Raji (cell line): Measurements from ENCODE around the gene TOP3A.

ENCODE experiments used
- POLR2A ChIP-seq: IDR thresholded peaks from 2 replicates; pipeline ENCODE4 v1.6.1; 2011; ENCODE audit warnings: low read depth, low read length, control low read depth; ENCODE audit not compliant: insufficient read depth

TOP3A gene

DNA sequence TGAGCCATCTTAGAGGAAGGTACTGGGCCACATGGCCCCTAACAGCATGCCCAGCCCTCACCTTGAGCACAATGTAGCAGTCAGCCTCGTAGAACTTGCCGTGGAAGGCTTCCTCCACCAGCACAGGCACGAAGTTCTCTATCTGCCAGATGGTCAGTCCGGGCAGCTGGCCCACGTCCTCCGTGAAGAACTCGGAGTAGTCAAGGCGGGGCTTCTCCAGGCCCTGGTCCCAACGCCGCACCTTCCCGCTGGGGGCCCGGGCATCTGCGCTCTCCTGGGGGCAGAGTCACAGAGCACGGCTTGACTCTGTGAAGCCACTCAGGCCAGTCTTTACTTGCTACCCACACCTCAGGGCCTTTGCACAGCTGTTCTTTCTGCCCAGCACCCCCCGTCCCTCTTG is 63.6 kb downstream of the TOP3A start:
- TF ChIP-seq POLR2A, result no peak

DNA sequence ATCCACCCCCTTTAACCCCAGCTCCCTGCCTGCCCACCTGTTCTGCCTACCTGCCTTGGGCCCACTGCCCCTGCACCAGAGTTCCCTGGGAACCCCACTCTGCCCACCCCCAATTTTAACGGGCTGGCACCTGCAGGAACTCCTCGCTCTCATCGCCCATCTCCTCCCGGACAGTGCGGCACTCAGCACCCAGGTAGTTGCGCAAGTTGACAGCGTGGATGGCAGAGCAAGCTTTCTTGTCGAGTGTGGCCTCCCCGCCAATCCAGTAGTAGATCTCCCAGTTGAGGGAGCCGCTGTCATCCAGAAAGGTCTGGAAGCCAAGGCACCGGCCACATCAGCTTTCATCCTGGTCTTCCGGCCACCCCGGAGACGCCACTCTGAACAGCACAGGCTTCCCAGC is 64.1 kb downstream of the TOP3A start:
- no peak for TF ChIP-seq POLR2A

DNA sequence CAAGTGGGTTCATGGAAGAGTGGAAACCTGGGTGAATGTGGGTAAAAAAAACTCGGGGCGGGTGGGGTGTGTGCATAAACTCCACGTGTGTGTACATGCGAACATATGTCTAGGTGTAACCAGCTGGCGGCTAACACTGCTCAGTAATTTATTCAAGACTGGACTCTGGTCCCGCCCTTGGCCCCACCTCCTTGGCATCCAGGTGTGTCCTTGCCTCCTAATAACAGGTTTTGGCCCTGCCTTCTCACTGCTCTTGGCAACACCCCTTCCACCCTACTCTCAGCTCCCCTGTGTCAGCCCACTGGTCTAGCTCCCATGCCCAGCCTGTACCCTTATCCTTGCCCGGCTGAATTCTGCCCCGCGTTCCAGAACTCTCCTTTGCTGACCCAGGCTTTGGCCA is 64.5 kb downstream of the TOP3A start:
- no peak for TF ChIP-seq POLR2A

DNA sequence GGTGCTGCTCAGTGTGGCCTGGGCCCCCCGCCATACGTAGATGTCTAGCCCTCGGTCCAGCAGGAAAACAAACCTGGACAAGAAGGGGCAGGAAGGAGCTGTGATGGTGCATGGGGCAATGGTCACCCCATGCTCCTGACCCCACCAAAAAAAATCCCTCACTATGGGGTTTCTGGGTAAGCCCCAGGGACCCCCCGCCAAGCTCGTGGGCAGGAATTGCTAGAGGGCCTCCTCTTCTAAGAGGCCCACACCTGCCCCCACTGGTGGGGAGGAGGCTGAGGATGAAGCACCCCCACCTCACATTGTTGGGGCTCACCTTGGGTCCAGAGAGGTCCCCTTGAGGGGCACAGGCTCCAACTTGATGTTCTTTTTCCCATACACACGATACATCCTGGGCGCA is 66.0 kb downstream of the TOP3A start:
- TF ChIP-seq POLR2A, result no peak

DNA sequence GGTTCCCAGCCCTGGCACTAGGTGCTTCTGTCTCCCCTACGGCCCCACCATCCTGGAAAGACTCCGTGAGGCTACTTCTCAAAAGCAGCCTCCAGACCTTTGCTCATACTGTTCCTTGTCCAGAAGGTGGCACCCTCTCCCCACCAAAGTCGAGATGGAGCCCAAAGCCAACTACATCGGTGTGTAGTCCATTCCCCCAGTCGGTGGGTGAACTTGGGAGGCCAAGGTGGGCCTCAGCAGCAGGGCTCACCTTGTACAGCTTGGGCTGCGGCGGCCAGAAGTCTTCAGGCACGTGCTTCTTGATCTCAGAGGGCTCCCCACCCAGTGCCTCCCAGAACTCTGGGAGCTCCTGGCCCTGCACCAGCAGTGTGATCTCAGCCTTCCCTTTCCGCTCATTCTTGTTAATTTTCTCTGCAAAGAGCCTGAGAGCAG is 66.5 kb downstream of the TOP3A start:
- no peak for TF ChIP-seq POLR2A

DNA sequence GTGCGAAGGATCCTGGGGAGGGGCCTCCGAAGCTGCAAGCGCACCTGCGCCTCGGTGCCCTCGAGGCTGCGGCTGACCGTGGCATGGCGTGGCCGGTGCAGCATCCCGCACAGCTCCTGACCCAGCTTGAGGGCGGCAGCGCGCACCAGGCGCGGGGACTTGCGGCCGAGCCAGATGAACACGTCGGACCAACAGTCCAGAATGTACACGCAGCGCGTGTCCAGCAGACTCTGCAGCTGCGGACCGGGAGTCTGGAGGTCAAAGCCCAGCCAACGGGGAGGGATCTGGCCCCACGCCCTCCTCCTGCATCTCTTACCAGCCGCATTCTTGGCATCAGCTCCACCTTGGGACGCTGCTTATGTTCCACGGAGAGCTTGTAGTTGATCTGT is 67.2 kb downstream of the TOP3A start:
- no peak for TF ChIP-seq POLR2A

DNA sequence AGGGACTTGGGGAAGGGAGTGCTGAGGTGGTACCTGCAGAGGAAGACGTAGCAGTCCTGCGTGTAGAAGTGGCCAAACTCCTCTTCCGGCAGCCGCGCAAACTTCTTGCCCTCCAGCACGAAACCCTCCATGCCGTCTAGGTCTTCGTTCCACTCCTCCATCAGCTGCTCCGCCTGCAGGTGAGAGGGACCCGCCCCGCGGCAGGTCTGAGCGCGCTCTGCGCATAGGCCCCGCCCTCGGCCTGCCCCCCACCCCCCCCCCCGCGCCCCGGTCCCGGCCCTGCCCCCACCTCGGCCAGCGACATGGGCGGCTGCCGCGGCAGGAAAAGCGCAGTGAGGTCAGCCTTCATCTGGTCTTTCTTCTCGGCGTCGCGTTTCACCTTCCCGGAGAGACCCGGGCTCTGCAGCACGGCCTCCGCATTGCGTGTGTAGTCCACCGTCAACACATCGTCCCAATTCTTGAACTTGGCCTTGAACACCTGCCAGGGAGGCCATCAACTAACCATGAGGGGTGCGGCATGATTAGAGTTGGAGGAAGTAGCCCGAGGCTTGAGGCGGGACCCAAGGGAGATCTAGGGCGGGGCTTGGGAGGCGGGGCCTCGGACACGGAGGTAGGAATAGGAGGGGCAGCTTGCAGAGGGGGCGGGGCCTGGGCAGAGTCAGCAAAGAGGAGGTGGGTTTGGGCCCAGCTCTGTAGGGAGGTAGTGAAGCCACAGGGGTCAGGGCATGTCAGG is 67.7 kb downstream of the TOP3A start:
- TF ChIP-seq POLR2A, result no peak

DNA sequence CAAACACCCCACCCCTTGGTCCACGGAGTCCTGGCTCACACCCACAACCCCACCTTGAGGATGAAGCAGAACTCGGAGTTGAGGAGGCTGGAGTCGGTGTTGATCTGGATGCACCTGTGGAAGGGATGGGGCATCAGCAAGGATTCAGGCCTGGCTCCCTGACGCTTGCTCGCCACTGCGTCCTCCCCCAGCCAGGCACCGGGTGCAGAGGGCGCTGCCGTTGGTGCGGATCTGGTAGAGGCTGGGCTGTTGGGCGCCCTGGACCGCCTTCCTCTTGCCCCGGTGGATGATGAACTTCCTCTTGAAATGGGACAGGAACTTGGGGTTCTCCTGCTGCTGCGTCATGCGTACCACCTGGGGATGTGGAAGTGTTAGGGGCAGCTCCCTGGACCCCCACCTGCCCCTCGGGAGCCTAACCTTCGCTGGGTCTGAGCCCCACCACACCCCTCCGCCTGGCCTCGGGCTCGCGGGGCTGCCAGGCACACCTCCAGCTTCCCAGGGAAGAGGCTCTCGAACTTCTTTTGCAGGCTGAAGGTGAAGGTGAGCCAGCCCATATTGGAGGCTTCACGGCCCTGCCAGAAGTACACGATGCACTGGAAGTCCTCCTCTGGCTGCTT is 68.6 kb downstream of the TOP3A start:
- no peak for TF ChIP-seq POLR2A

DNA sequence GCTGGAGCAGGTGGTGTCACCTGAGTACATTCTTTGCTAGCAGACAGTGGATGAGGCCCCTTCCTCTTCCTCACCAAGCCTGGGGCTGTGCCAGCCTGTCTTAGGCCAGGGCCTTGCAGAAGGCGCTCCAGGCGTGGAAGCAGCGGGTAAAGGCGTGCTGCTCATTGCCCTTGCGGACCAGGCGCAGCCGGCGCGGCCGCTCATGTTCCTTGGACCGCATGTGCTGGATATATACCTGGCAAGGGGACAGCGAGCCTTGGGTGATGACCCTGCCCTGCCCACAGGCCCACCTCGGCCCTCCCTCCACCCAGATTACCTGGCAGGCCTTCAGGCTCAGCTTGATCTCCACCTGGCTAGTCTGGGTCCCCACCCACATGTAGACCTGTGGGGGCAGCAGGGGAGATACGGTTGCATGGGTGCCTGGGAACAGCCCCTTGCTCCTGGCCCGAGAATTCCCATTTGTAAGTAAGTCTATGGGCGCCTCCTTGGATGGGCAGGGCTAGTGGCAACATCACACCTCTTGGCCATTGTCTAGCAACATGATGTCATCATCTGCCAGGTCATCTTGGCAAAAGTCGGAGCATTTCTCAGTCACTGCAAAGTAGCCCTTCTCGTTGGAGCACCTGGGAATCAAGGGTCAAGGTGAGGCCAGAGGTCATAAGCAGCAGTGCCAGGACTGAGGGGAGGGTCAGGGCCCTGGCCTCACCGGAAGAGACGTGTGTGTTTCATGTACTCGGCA is 69.6 kb downstream of the TOP3A start:
- no peak for TF ChIP-seq POLR2A

DNA sequence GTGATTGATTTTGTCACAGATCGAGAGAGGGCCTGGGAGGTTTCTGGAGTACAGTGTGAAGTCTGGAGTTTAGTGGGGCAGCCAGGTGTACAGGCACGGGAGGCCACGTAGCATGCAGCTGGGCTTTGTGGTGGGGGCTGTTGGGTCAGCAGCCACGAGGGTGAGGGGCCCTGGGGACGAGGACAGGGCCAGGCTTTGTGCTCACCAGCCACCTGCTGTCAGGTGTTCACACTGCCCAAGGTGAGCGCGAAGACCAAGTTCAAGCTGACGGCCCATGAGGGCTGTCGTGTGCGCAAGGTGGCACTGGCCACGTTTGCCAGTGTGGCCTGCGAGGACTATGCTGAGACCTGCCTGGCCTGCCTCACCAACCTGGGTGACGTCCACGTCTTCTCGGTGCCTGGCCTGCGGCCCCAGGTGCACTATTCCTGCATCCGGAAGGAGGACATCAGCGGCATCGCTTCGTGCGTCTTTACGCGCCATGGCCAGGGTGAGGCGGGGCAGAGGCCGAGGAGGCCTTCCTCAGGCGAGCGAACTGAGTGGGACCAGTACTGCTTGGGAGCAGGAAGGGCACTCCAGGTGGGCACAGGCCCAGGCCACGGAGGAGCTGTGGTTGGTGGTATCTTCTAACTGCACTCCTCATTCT is 73.4 kb downstream of the TOP3A start:
- TF ChIP-seq POLR2A, result no peak

DNA sequence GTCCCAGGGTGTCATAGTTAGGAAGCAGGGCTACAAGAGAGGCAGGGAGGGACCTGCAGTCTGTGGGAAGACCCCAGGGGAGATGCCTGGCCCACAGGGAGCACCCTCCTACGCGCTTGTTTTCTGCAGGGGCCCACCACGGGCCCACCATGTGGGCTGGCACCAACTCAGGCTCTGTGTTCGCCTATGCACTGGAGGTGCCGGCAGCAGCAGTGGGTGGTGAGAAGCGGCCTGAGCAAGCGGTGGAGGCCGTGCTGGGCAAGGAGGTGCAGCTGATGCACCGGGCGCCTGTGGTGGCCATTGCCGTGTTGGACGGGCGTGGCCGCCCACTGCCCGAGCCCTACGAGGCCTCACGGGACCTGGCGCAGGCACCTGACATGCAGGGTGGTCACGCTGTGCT is 74.3 kb downstream of the TOP3A start:
- TF ChIP-seq POLR2A, result no peak

DNA sequence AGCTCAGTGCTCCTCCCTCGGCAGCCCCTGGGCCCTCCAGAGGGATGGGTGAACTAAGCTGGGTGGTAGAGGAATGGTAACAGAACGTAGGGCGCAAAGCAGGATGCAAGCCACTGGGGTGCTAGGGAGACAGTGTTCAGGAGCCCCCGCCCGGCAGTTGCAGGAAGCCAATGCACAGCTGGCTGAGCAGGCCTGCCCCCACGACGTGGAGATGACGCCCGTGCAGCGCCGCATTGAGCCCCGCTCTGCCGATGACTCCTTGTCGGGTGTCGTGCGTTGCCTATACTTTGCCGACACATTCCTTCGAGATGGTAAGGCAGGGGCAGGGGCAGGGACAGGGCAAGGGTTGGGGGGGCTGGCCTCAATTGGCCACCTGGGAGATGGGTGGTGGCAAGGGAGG is 76.5 kb downstream of the TOP3A start:
- no peak for TF ChIP-seq POLR2A

DNA sequence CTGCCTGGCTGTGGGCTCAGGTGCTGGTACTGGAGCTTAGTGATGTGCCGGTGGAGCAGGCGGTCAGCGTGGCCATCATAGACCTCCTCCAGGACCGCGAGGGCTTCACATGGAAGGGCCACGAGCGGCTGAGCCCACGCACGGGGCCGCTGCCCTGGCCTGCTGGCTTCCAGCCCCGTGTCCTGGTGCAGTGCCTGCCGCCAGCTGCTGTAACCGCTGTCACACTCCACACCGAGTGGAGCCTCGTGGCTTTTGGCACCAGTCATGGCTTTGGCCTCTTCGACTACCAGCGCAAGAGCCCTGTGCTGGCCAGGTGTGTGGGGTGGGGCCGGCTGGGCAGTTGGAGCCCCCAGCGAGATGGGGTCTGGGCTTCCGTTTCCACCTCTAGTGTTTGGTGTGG is 77.3 kb downstream of the TOP3A start:
- TF ChIP-seq POLR2A, result no peak

DNA sequence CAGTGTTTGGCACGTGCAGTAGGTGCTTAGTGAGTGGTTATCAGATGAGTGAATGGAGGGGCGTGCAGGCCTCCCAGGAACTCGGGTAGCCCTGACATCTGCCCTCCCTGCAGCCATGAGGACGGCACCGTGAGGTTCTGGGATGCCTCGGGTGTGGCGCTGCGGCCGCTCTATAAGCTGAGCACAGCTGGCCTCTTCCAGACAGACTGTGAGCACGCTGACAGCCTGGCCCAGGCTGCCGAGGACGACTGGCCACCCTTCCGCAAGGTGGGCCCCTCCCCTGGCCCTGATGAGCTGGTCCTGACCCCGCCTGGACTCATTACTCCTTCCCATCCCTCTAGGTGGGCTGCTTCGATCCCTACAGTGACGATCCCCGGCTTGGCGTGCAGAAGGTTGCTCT is 78.3 kb downstream of the TOP3A start:
- no peak for TF ChIP-seq POLR2A

DNA sequence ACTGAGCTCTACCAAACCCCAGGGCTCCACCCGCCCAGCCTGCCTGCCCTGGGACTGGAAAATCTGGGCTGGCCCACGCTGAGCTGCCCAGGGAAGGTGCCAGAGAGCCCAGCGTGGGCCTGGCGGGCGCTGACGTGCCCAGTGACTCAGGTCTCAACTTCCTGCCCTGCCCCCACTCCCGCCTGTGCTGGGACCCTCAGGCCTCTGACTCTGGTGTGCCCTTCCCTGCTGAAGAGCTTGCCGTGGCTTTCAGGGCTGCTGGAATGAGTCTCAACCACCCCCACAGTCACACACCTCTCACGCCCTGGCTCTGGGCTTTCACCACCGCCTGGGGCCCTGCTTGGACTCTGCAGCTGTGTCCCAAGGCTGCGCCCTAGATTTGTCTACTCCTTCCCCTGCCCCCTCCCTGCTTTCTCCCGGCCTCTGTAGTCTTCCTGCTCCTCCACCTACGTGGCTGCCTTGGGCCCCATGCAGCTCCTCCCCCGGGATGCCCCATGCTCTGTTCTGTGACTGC is 79.0 kb downstream of the TOP3A start:
- TF ChIP-seq POLR2A, result no peak

DNA sequence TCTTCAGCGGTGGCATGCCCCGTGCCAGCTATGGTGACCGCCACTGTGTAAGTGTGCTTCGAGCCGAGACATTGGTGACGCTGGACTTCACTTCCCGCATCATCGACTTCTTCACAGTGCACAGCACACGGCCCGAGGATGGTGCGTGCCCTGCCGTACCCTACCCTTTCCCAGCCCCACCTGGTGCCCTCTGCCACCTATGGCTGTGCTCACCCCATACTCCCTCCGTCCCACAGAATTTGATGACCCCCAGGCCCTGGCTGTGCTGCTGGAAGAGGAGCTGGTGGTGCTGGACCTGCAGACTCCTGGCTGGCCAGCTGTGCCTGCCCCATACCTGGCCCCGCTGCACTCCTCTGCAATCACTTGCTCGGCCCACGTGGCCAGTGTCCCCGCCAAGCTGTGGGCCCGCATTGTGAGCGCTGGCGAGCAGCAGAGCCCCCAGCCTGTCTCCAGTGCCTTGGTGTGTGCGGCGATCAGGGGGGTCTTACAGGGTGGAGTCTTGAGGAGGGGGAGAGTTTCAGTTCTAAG is 79.9 kb downstream of the TOP3A start:
- no peak for TF ChIP-seq POLR2A
